ENCODE measurements around the gene LHFPL3. TPM values are rescaled to one million over a fixed set of nuclear protein-coding genes. Genes with fewer than 3 reads are reported as not detected.
A peak's percentile ranks its signal among the peaks of the same experiment; 100 is the strongest.
"Not testable (repeated sequence)": the region's sequence is repeated elsewhere in the genome, so short reads cannot be mapped to it uniquely, and the experiment has no call there.

Gene LHFPL3
- polyA plus RNA-seq, 1 experiment = not detected

DNA sequence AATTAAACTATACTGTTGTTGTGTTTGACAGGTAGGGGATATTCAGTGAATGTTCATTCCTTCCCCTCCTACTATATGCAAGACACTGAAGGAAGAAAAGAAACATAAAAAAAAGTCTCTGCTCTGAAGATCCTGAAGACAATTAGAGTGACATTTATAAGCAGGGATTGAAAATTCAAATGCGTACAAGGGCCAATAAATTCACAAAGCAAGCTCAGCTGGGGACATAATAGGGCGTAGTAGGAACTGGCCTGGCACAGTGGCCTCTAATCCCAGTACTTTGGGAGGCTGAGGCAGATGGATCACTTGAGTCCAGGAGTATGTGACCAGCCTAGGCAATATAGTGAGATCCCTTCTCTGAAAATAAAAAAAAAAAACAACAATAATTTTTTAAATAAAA is 580.7 kb downstream of the LHFPL3 start:
- CTCF ChIA-PET = interaction anchor here (0.7 to 1.9 kb wide), 3 partner anchors 9 to 636 kb away, joined by 3 to 13 read pairs (median 5); no protein-coding TSS in a partner anchor
- H3K27me3 ChIP-seq (ENCODE audit: control insufficient read depth, insufficient read depth, low read length) = peaks cover 2% of the 10 kb centered on the region
- no peak for DNase-seq (ENCODE audit: low read depth)
- POLR2A ChIA-PET = no interaction called here
- H3K36me3 ChIP-seq (ENCODE audit: control insufficient read depth, insufficient read depth, low read length) = no peaks in the 10 kb centered on the region
- TF ChIP-seq, protein P1, sequence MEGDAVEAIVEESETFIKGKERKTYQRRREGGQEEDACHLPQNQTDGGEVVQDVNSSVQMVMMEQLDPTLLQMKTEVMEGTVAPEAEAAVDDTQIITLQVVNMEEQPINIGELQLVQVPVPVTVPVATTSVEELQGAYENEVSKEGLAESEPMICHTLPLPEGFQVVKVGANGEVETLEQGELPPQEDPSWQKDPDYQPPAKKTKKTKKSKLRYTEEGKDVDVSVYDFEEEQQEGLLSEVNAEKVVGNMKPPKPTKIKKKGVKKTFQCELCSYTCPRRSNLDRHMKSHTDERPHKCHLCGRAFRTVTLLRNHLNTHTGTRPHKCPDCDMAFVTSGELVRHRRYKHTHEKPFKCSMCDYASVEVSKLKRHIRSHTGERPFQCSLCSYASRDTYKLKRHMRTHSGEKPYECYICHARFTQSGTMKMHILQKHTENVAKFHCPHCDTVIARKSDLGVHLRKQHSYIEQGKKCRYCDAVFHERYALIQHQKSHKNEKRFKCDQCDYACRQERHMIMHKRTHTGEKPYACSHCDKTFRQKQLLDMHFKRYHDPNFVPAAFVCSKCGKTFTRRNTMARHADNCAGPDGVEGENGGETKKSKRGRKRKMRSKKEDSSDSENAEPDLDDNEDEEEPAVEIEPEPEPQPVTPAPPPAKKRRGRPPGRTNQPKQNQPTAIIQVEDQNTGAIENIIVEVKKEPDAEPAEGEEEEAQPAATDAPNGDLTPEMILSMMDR (IDR thresholded peaks at IDR 0.05; ENCODE audit: insufficient read depth, low read depth, low read length) = no peak
- no peak overlapping the region for H3K4me3 ChIP-seq (ENCODE audit: low read depth, low read length)

DNA sequence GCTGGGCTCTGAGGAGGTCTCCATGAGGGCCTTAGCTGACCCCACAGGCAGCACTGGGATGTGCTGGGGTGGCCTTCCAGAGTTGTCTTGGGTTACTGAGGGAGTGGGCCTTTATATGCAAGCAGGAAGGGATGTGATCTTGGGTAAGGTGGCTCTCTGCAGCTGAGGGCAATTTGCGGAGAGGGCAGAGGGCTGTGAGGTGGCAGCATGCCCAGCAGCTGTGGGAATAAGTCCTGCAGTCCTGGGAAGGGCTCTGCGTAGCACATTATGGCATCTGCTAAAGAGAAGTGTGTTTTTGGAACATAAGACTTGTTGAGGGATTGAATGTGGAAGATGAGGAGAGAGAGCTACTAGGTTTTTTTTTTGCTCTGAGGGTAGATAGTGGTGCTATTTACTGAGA is 586.0 kb downstream of the LHFPL3 start:
- H3K36me3 ChIP-seq (ENCODE audit: control insufficient read depth, insufficient read depth, low read length) = no peaks in the 10 kb centered on the region
- no peak overlapping the region for H3K4me3 ChIP-seq (ENCODE audit: low read depth, low read length)
- TF ChIP-seq, protein P1 (IDR thresholded peaks at IDR 0.05; ENCODE audit: insufficient read depth, low read depth, low read length) = no peak
- POLR2A ChIA-PET = no interaction called here
- H3K27me3 ChIP-seq (ENCODE audit: control insufficient read depth, insufficient read depth, low read length) = peaks cover 8% of the 10 kb centered on the region
- CTCF ChIA-PET = interaction anchor here (1.6 to 9.0 kb wide), 2 partner anchors 28 to 66 kb away, joined by 6 to 207 read pairs; no protein-coding TSS in a partner anchor
- no peak for DNase-seq (ENCODE audit: low read depth)

DNA sequence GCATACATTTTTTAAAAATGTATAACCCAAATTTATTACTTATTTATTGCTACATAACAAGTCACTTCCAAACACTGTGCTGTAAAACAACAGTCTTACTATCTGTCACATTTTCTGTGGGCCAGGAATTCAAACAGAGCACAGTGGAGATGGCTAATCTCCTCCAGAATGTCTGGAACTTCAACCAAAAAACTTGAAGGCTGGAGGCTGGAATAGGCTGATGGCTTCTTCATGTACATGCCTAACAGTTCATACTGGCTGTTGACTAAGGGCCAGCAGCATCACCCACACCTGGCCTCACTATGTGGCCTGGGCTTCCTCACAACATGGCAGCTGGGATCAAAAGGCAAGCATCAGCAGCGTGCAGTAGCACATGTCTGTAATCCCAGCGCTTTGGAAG is 593.2 kb downstream of the LHFPL3 start:
- TF ChIP-seq, protein P1 (IDR thresholded peaks at IDR 0.05; ENCODE audit: insufficient read depth, low read depth, low read length) = no peak
- Histone ChIP-seq H3K27me3 (ENCODE audit: control insufficient read depth, insufficient read depth, low read length) (peaks cover 2% of the 10 kb centered on the region), H3K4me3 (ENCODE audit: low read depth, low read length) (no peak overlapping the region), H3K36me3 (ENCODE audit: control insufficient read depth, insufficient read depth, low read length) (no peaks in the 10 kb centered on the region)
- no peak for DNase-seq (ENCODE audit: low read depth)
- ChIA-PET CTCF (interaction anchor here (0.7 to 9.0 kb wide), 5 partner anchors 8 to 69 kb away, joined by 3 to 207 read pairs (median 4); no protein-coding TSS in a partner anchor), POLR2A (no interaction called here)

DNA sequence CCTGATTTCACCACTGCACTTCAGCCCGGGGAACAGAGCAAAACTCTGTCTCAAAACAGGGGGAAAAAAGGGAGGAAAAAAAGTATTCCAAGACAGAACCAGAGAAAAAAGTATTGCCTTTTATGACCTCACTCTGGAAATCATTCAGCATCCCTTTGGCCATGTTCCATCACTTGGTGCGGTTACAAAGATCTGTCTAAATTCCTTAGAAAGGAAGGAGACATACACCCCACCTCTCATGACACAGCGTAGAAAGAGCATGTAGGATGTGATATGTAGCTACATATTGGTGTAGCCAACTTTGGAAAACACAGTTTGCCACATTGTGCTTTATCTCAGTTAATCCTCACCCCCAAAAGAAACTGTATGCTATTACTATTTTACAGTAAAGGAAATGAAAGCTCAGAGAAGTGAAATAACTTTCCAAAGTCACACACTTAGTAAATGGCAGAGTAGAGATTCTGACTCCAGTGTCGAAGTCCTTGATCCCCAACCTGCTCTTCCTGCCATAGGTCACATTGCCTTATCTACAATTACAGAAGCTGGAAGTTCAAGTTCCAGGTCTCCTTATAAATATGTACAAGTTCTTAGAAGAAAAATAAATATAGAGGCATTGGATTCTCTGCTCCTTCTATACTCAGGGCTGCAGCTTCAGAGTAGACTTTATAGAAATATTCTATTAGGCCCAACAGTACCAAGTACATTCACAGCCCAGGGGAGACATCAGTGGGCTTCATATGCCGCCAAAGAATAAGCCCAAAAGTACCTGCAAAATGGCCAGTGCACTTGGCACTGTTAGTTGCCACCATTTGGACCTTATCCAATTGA is 594.0 kb downstream of the LHFPL3 start:
- TF ChIP-seq, protein P1 (IDR thresholded peaks at IDR 0.05; ENCODE audit: insufficient read depth, low read depth, low read length) = no peak
- H3K27me3 ChIP-seq (ENCODE audit: control insufficient read depth, insufficient read depth, low read length) = peaks cover under 1% of the 10 kb centered on the region; the same call in 1 of the 2 replicates
- ChIA-PET CTCF (interaction anchor here (0.7 to 2.9 kb wide), 10 partner anchors 10 to 652 kb away, joined by 3 to 25 read pairs (median 4); no protein-coding TSS in a partner anchor), POLR2A (no interaction called here)
- no peaks in the 10 kb centered on the region for H3K36me3 ChIP-seq (ENCODE audit: control insufficient read depth, insufficient read depth, low read length)
- no peak overlapping the region for H3K4me3 ChIP-seq (ENCODE audit: low read depth, low read length)
- no peak for DNase-seq (ENCODE audit: low read depth)

DNA sequence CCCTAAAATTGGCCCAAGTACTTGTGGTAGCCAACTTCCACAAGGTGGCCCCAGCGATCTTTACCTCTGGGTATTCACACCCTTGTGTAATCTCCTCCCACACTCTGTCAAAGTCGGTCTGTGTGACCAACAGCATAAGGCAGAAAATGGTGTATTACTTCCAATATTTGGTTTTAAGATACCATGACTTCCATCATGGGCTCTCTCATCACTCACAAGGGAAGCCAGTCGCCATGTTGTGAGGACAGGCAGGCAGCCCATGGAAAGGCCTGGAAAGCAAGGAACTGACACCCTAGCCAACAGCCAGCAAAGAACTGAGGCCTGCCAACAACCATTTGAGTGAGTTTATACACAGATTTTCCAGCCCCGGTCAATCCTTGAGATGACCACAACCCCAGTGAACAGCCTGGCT is 594.6 kb downstream of the LHFPL3 start:
- POLR2A ChIA-PET = no interaction called here
- H3K27me3 ChIP-seq (ENCODE audit: control insufficient read depth, insufficient read depth, low read length) = no peaks in the 10 kb centered on the region
- no peaks in the 10 kb centered on the region for H3K36me3 ChIP-seq (ENCODE audit: control insufficient read depth, insufficient read depth, low read length)
- CTCF ChIA-PET = interaction anchor here (0.9 to 2.9 kb wide), 7 partner anchors 9 to 113 kb away, joined by 3 to 25 read pairs (median 4); no protein-coding TSS in a partner anchor
- peak; percentile 37 for DNase-seq (ENCODE audit: low read depth)
- no peak overlapping the region for H3K4me3 ChIP-seq (ENCODE audit: low read depth, low read length)
- TF ChIP-seq, protein P1 (IDR thresholded peaks at IDR 0.05; ENCODE audit: insufficient read depth, low read depth, low read length) = peak; percentile 79

DNA sequence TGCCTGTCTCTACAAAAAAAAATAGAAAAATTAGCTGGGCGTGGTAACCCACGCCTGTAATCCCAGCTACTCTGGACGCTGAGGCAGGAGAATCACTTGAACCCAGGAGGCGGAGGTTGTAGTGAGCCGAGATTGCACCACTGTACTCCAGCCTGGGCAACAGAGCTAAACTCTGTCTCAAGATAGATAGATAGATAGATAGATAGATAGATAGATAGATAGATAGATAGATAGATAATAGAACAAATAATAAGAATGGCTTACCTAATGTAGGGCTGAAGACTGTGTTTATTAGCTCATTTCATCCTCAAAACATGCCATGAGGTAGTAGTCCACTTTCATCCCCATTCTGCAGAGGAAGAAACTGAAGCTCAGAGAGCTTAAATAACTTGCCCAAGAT is 597.8 kb downstream of the LHFPL3 start:
- CTCF ChIA-PET = interaction anchor here (0.6 to 4.5 kb wide), 3 partner anchors 43 to 663 kb away, joined by 4 to 26 read pairs (median 6); no protein-coding TSS in a partner anchor
- DNase-seq (ENCODE audit: low read depth); H3K27me3 ChIP-seq (ENCODE audit: control insufficient read depth, insufficient read depth, low read length); H3K4me3 ChIP-seq (ENCODE audit: low read depth, low read length); H3K36me3 ChIP-seq (ENCODE audit: control insufficient read depth, insufficient read depth, low read length): not testable (repeated sequence)
- POLR2A ChIA-PET = interaction anchor here (0.7 kb wide), 1 partner anchor 439 kb away, joined by 4 read pairs; no protein-coding TSS in a partner anchor
